Trophoblast cell (in vitro differentiated cells and primary cell): Measurements from ENCODE around the gene AHNAK.
A peak's percentile ranks its signal among the peaks of the same experiment; 100 is the strongest.

Experiments
- DNase-seq, 2 donors: peaks; one replicate each; pipeline ENCODE4 v3.0.0-alpha.2; 2016
- H2AFZ ChIP-seq: 2 replicates; pipeline ENCODE4 v1.6.1; 2013; ENCODE audit warnings: low read length, moderate library complexity, mild to moderate bottlenecking; ENCODE audit not compliant: insufficient read depth, poor library complexity
- H2AK5ac ChIP-seq: 2 replicates; pipeline ENCODE4 v1.6.1; 2013; ENCODE audit warnings: mild to moderate bottlenecking, low read length
- H2BK120ac ChIP-seq: 2 replicates; pipeline ENCODE4 v1.6.1; 2013; ENCODE audit warnings: low read length, mild to moderate bottlenecking, moderate library complexity; ENCODE audit not compliant: insufficient read depth, poor library complexity
- H2BK12ac ChIP-seq: 2 replicates; pipeline ENCODE4 v1.6.1; 2013; ENCODE audit warnings: mild to moderate bottlenecking, low read length, moderate library complexity
- H2BK5ac ChIP-seq: 2 replicates; pipeline ENCODE4 v1.6.1; 2013; ENCODE audit warnings: low read length, low read depth, moderate library complexity, mild to moderate bottlenecking; ENCODE audit not compliant: poor library complexity
- H3K14ac ChIP-seq: 2 replicates; pipeline ENCODE4 v1.6.1; 2013; ENCODE audit warnings: mild to moderate bottlenecking, low read length
- H3K18ac ChIP-seq: 2 replicates; pipeline ENCODE4 v1.6.1; 2013; ENCODE audit warnings: mild to moderate bottlenecking, low read length
- H3K23ac ChIP-seq: 2 replicates; pipeline ENCODE4 v1.6.1; 2013; ENCODE audit warnings: low read length
- H3K27ac ChIP-seq: 2 replicates; pipeline ENCODE4 v1.5.1; 2013; ENCODE audit warnings: low read depth, mild to moderate bottlenecking, inconsistent platforms, low read length, moderate library complexity
- H3K27me3 ChIP-seq: 2 replicates; pipeline ENCODE4 v1.6.1; 2013; ENCODE audit warnings: inconsistent platforms, mild to moderate bottlenecking, low read length, moderate library complexity; ENCODE audit not compliant: insufficient read depth
- H3K36me3 ChIP-seq, 2 experiments: 1 replicate in 1 of 2; 2 replicates in 1 of 2; pipeline ENCODE4 v1.6.1; 2013; ENCODE audit warnings: low read length in 2 of 2, mild to moderate bottlenecking in 2 of 2, moderate library complexity in 1 of 2; ENCODE audit not compliant: insufficient read depth in 2 of 2, control insufficient read depth in 1 of 2
- H3K4ac ChIP-seq: 2 replicates; pipeline ENCODE4 v1.6.1; 2013; ENCODE audit warnings: low read depth, mild to moderate bottlenecking, low read length, moderate library complexity
- H3K4me1 ChIP-seq, 2 experiments: 1 replicate in 1 of 2; 2 replicates in 1 of 2; pipeline ENCODE4 v1.6.1; 2013; ENCODE audit warnings: low read length in 2 of 2, mild to moderate bottlenecking in 2 of 2, moderate library complexity in 1 of 2; ENCODE audit not compliant: insufficient read depth in 2 of 2, control insufficient read depth in 1 of 2
- H3K4me2 ChIP-seq: 2 replicates; pipeline ENCODE4 v1.6.1; 2013; ENCODE audit warnings: inconsistent platforms, mild to moderate bottlenecking, low read length, moderate library complexity
- H3K4me3 ChIP-seq: 2 replicates; pipeline ENCODE4 v1.5.1; 2013; ENCODE audit warnings: mild to moderate bottlenecking, low read depth, low read length, inconsistent platforms
- H3K79me1 ChIP-seq: one replicate; pipeline ENCODE4 v1.6.1; 2013; ENCODE audit warnings: low read length
- H3K79me2 ChIP-seq: 2 replicates; pipeline ENCODE4 v1.6.1; 2013; ENCODE audit warnings: low read length, mild to moderate bottlenecking; ENCODE audit not compliant: control insufficient read depth, insufficient read depth, poor library complexity
- H3K9ac ChIP-seq: 2 replicates; pipeline ENCODE4 v1.6.1; 2013; ENCODE audit warnings: mild to moderate bottlenecking, low read length
- H3K9me3 ChIP-seq: 2 replicates; pipeline ENCODE4 v1.6.1; 2013; ENCODE audit warnings: low read depth, mild to moderate bottlenecking, control low read depth, inconsistent platforms, low read length; ENCODE audit not compliant: insufficient read depth
- H4K12ac ChIP-seq: 2 replicates; pipeline ENCODE4 v1.6.1; 2013; ENCODE audit warnings: low read depth, mild to moderate bottlenecking, low read length, moderate library complexity
- H4K8ac ChIP-seq: 2 replicates; pipeline ENCODE4 v1.6.1; 2013; ENCODE audit warnings: low read depth, mild to moderate bottlenecking, low read length, moderate library complexity
- H4K91ac ChIP-seq: one replicate; pipeline ENCODE4 v1.6.1; 2013; ENCODE audit warnings: low read depth, mild to moderate bottlenecking, low read length, moderate library complexity
- WGBS: extraction: QIAGEN DNeasy Blood & Tissue Kit; methylation state at CpG from one replicate; pipeline ENCODE4 v1.1.7; 2013; ENCODE audit warnings: missing lambda C conversion rate; ENCODE audit not compliant: insufficient read length, insufficient coverage; ENCODE audit errors: extremely low coverage; 5-methylcytosine and 5-hydroxymethylcytosine counted together

AHNAK gene

DNA sequence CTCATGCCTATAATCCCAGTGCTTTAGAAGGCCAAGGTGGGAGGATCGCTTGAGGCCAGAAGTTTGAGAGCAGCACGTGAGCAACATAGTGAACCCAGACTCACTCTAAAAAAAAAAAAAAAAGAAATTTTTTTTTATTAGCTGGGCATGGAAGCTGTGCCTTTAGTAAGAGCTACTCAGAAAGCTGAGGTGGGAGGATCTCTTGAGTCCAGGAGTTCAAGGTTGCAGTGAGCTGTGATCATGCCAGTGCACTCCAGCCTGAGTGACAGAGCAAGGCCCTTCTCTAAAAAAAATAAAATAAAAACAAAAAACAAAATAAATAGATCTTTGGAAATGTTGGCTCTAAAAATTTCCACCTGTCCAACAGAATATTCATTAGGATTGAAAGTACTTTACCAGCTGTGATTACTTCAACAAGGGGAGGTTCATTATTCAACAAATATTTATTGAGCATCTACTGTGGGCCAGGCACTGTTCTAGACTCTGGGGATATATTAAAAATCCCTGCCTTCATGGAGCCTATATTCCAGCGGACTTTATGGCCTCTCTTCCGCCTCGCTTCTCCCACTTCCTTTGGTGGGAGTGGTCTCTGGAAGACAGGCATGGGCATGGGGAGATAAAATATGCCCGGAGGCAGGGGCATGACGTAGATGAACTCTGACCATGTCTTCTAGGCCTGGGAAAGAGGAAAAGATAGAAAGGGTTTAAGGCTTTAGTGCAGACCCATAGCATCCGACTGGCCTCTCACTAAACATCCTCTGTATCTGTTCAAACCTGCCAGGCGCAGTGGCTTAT lies 47.9 kb downstream of the AHNAK start:
- H3K14ac ChIP-seq = no peak overlapping the region
- no peak overlapping the region for H3K27ac ChIP-seq

DNA sequence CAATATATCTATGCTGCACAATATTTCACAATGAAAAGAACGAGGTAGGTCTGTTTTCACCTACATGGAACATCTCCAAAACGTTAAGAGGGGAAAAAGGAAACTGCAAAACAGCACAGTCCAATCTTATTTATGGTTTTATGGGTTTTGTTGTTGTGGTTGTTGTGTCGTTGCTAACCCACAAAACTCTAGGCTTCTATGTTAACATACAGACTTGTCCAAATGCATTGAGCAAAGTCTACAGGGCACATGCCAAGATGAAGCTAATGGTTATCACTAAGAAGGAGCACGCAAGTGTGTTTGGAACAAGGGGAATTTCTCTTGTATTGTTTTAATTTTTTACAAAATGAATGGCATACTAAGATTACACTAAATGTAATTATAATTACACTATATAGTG lies 48.6 kb downstream of the AHNAK start:
- Histone ChIP-seq H3K27ac (no peak overlapping the region), H3K4ac (no peak overlapping the region), H2BK120ac (no peak overlapping the region), H3K79me2 (peaks cover 1% of the 10 kb centered on the region), H2BK5ac (no peak overlapping the region), H3K4me3 (no peak overlapping the region), H4K8ac (no peak overlapping the region), H3K23ac (no peak overlapping the region), H3K18ac (no peak overlapping the region), H3K4me2 (no peak overlapping the region), H3K4me1 (peaks cover 13 to 17% of the 10 kb centered on the region in 2 experiments), H3K9ac (no peak overlapping the region), H4K91ac (no peak overlapping the region), H2AK5ac (no peak overlapping the region), H4K12ac (no peak overlapping the region), H3K14ac (no peak overlapping the region), H3K79me1 (peaks cover 17% of the 10 kb centered on the region), H3K27me3 (no peaks in the 10 kb centered on the region), H3K36me3 (no peaks in the 10 kb centered on the region), H3K9me3 (no peaks in the 10 kb centered on the region), H2AFZ (no peak overlapping the region), H2BK12ac (no peak overlapping the region)
- no peak for DNase-seq
- no CpG with 5 or more reads among the region's 4 CpGs for WGBS

More for the DNA sequence above, 47.9 kb downstream of the AHNAK start:
- no peak overlapping the region for H3K4me2 ChIP-seq
- no peak overlapping the region for H4K12ac ChIP-seq
- no peak overlapping the region for H2BK5ac ChIP-seq
- H3K36me3 ChIP-seq = no peaks in the 10 kb centered on the region
- no peak overlapping the region for H3K9ac ChIP-seq
- H3K9me3 ChIP-seq = no peaks in the 10 kb centered on the region
- no peak overlapping the region for H3K4me3 ChIP-seq
- no peak overlapping the region for H2AK5ac ChIP-seq
- H4K8ac ChIP-seq = no peak overlapping the region
- no peak overlapping the region for H3K23ac ChIP-seq
- peaks cover 13 to 17% of the 10 kb centered on the region in 2 experiments for H3K4me1 ChIP-seq
- H4K91ac ChIP-seq = peak overlapping the region; percentile 0
- peaks cover 17% of the 10 kb centered on the region for H3K79me1 ChIP-seq
- WGBS = no CpG with 5 or more reads among the region's 9 CpGs
- no peak overlapping the region for H2BK12ac ChIP-seq
- no peak overlapping the region for H3K4ac ChIP-seq
- H3K27me3 ChIP-seq = no peaks in the 10 kb centered on the region
- H3K18ac ChIP-seq = no peak overlapping the region
- no peak overlapping the region for H2AFZ ChIP-seq
- DNase-seq = no peak
- peaks cover 1% of the 10 kb centered on the region for H3K79me2 ChIP-seq
- no peak overlapping the region for H2BK120ac ChIP-seq

DNA sequence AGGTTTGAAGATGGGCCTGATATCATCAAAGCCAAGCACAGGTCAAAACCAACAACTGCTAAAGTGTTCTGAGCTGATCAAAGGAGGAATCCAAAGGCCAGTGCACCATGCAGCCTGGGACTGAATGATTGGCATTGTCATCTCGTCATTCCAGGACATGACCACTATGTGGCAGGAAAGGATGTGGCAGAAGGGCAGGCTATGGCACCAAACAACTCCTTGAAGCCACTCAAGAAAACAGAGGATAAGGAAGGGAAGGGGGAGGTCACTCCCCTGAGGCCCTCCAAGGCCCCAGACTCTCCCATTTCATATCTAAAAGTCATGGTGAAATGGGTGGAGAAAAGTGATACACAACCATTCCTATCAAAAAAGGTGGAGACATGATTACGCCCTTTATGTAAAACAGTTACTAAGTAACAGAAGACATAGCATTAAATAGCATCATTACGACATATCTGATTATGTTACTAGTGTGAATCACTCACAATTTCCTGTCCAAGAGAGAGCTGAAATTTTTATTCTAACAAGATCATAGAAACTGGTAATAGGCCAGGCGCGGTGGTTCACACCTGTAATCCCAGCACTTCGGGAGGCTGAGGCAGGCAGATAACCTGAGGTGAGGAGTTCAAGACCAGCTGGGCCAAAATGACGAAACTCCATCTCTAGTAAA lies 49.3 kb downstream of the AHNAK start:
- Histone ChIP-seq H3K18ac (no peak overlapping the region), H3K14ac (peak overlapping the region; percentile 44), H3K23ac (no peak overlapping the region), H2BK12ac (peak overlapping the region; percentile 51), H3K4ac (peak overlapping the region; percentile 59), H4K12ac (no peak overlapping the region), H2AFZ (no peak overlapping the region), H2AK5ac (no peak overlapping the region), H3K27ac (no peak overlapping the region), H3K9ac (no peak overlapping the region), H3K79me2 (peaks cover 1% of the 10 kb centered on the region), H3K4me1 (peaks cover 11 to 13% of the 10 kb centered on the region in 2 experiments), H3K79me1 (peaks cover 17% of the 10 kb centered on the region), H4K91ac (peak overlapping the region; percentile 38), H4K8ac (no peak overlapping the region), H3K27me3 (no peaks in the 10 kb centered on the region), H3K4me3 (no peak overlapping the region), H2BK5ac (no peak overlapping the region), H2BK120ac (no peak overlapping the region), H3K9me3 (no peaks in the 10 kb centered on the region), H3K36me3 (no peaks in the 10 kb centered on the region), H3K4me2 (no peak overlapping the region)
- no CpG with 5 or more reads among the region's 7 CpGs for WGBS
- DNase-seq = peak in 1 of 2 donors; percentile 64

DNA sequence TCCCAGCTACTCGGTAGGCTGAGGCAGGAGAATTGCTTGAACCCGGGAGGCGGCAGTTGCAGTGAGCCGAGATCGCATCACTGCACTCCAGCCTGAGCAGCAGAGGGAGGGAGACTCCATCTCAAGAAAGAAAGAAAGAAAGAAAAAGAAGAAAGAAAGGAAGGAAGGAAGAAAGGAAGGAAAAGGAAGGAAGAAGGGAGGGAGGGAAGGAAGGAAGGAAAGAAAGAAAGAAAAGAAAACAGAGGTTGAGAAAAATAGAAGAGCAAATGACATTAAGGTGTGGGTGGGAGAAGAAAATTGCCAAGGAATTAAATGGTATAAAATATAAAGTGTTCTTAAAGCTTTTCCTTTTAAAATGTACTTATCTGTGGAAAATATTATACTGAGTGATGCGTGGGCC lies 49.9 kb downstream of the AHNAK start:
- WGBS = no CpG with 5 or more reads among the region's 6 CpGs
- Histone ChIP-seq H3K14ac (no peak overlapping the region), H2AK5ac (no peak overlapping the region)

More for the DNA sequence above, 49.9 kb downstream of the AHNAK start:
- Histone ChIP-seq H3K4me2 (no peak overlapping the region), H3K23ac (no peak overlapping the region), H3K27ac (no peak overlapping the region), H3K4me3 (no peak overlapping the region), H2BK12ac (no peak overlapping the region), H3K36me3 (no peaks in the 10 kb centered on the region), H4K12ac (no peak overlapping the region), H3K4me1 (peaks cover 11% of the 10 kb centered on the region in 2 experiments), H4K8ac (no peak overlapping the region), H3K18ac (no peak overlapping the region), H2BK120ac (no peak overlapping the region), H3K79me1 (peaks cover 13% of the 10 kb centered on the region), H3K9me3 (no peaks in the 10 kb centered on the region), H4K91ac (no peak overlapping the region), H3K27me3 (no peaks in the 10 kb centered on the region), H3K79me2 (no peaks in the 10 kb centered on the region), H3K4ac (no peak overlapping the region), H2BK5ac (no peak overlapping the region), H2AFZ (no peak overlapping the region), H3K9ac (no peak overlapping the region)
- DNase-seq = no peak
